Breast epithelium (tissue), 3 donors: ENCODE results near the gene SHC1.

ENCODE experiments used
- POLR2A ChIP-seq: fragments of 450-650 bp; IDR thresholded peaks from one replicate; pipeline ENCODE4 v1.6.1; 2016; ENCODE audit warnings: antibody characterized with exemption, mild to moderate bottlenecking, moderate library complexity
- POLR2AphosphoS5 ChIP-seq, 3 donors: sonication (generic); formaldehyde crosslinking; IDR thresholded peaks; one replicate each; pipeline ENCODE4 v1.6.1; 2017; ENCODE audit warnings: antibody characterized with exemption in 3 of 3

GRCh38 chr1:155009742-155010141 lies 39.2 kb upstream of the SHC1 start:
- TF ChIP-seq POLR2A = no peak
- TF ChIP-seq POLR2AphosphoS5 (IDR thresholded peaks at IDR 0.05) = no peak
